Raji (cell line): ENCODE data around the gene RPS6KA5.

Source experiments
- POLR2A ChIP-seq: IDR thresholded peaks from 2 replicates; pipeline ENCODE4 v1.6.1; 2011; ENCODE audit warnings: low read depth, low read length, control low read depth; ENCODE audit not compliant: insufficient read depth

RPS6KA5 gene

DNA sequence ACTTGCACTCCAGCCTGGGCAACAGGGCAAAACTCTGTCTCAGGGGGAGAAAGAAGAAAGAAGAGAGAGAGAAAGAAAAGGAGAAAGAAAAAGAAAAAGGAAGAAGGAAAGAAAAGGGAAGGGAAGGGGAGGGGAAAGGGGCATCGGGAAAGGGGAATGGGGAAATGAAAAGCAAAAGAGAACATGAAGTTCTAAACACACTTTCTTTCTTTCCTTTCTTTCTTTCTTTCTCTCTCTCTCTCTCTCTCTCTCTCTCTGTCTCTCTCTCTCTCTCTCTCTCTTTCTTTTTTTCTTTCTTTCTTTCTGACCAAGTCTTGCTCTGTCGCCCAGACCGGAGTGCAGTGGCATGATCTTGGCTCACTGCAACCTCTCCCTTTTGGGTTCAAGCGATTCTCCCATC lies 76.9 kb downstream of the RPS6KA5 start:
- TF ChIP-seq POLR2A, result no peak

DNA sequence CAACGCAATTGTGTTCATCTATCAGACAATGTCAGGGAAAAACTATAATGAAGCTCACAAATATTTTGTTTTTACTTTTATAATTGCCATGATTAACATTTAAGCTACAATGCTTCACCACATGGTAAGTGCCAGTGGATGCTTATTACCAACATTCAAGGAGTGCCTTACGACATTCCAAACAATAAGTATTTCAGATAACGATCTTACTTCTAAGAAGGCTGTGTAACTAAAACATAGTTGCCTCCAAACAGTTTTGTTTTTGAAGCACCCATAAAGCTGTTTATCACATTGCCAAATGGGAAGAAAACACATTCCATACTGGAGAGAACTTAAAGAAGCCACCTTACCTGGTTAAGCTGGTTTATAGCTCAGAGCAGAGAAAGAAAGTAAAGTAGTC lies 78.8 kb downstream of the RPS6KA5 start:
- no peak for TF ChIP-seq POLR2A

DNA sequence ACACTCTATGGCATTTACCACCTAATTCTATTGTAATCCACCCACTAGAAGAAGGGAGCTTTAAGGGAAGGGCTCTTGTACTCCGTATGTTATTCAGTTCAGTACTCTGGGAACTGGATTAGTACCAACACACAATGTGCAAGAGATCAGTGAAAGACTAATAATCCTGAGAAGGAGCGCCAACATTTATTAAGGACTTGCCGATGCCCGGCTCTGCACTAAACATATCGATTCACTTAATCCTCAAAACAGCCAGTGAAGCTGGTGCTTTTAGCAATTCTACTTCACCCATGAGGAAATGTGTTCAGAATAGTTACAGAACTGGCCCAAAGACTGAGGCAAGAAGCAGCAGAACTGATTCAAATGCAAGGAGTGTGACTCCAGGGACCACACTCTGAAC lies 80.9 kb downstream of the RPS6KA5 start:
- no peak for TF ChIP-seq POLR2A

DNA sequence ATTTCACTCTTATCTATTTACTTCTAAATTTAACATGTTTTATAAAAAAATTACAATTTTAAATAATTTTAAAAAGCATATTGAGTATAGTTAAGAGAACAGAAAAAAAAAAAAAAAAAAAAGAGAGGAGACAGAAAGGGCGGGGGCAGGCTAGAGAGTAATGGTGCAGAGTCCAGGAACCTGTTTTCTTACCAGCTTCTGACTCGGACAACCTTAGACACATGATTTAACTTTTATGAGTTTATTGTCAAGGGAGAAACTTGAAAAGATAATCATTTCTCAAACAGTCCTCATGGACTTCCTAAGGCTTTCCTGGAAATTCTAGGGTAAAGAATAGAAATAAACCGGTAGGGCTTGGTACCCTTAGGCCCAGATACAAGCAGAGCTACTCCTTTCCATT lies 84.3 kb downstream of the RPS6KA5 start:
- TF ChIP-seq POLR2A, result no peak

DNA sequence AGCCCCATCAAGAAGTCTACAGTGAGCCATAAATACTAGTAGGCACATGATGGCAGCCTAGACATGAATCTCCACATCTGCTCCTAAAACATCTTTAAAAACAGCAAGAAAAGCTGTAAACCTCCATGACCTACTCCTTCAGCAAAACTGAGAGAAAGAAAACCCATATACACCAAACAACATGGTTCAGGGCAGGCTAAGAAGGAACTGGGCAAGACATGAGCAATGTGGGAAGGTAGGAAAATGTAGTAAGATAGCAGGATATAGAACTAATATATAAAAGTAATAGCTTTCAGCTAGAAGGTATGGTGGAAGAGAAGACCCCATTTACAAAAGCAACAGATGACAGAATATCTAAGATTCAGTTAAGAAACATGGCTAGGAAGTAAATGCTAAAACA lies 88.8 kb downstream of the RPS6KA5 start:
- no peak for TF ChIP-seq POLR2A

DNA sequence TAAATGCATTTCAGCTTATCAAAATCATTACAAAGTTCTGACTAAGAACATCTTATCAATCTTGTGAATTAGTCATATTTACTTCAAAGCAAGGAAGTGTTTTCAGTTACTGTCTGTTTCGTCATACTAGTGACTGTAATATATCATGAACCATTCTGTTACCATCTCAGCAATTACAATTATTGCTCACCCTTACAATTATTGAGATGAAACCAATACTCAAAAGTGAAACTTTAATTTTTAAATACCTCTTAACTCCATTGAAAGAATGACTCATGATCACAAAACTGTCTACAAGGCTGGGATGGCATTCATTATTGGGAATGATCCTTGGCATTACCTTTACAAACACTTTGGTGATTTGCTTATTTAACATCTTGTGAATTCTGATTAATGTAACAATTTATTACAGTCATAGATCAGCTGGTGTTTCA lies 90.3 kb downstream of the RPS6KA5 start:
- TF ChIP-seq POLR2A, result no peak

DNA sequence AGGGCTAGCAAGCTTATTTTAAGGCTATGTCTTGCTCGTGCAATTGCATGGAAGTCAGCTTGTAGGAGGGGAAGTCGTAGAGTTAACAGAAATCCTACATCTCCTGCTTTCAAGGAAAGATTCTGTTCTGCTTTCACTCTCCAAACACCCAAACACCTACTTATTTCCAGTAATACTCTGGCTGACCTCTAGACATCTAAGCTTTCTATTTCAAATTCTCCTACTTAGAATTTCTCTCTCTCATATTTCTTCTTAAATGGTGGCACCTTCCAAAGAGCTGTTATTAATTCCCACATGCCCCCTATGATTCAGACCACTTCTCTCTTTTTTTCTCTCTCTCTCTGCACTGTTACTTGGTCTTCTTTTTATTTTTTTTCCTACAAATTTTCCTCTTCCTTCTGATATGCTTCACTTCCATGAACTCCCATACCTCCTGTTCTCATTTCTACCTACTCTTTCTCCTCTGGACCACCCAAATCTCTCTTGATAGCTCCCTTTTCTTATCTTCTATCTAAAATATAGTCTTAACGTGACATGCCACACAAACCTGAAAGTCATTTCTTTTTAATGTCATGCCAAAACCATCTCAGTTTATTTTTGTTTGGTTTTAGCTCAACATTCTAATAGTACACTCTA lies 90.8 kb downstream of the RPS6KA5 start:
- TF ChIP-seq POLR2A, result no peak

DNA sequence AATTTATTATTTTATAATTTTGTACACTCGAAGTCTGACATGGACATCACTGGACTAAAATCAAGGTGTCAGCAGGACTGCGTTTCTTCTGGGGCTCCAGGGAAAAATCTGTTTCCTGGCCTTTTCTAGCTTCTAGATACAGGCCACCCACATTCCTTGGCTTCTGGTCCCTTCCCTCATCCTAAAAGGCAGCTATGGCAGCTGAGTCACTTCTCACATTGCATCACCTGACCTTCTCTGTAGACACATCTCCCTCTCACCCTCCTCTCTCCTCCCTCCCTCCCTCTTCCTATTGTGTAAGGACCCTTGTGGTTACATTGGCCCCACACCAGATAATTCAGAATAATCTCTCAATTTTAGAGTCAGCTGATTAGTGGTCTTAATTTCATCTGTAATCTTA lies 92.4 kb downstream of the RPS6KA5 start:
- TF ChIP-seq POLR2A, result no peak

DNA sequence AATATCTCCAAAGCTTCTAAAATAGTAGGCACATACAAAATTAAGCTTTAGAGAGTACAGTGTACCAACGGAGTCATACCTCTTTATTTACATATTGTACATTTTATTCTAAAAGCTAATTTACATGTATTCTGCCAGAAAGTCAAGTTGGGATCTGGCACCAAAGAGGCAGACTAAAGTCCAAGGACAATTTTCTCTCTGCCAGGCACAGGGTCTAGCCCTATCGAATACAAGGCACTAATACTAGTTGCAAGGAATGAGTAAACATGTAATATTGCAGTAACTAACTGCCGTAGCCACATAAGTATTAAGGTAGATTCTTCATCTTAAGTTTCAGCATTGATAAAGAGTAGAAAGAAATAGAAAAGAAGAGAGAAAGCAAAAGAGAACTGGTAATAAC lies 93.9 kb downstream of the RPS6KA5 start:
- no peak for TF ChIP-seq POLR2A

DNA sequence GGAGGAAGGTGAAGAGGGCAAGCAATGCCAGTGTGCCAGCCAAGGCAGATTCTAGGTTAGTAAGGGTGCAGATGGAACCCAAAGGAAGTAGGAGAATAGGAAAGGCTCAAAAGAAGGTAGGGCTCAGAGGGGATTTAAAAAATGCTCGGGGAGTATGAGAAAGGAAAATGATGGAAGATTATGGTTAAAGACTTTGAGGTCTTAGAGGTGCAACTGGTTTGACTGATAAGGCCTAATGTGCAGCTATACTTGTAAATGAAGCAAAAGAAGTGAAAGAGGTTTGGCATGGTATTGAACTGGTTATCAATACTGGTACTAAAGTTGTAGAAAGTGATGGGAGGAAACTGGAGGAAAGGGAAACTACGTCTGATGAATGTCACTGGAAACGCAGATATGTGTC lies 94.7 kb downstream of the RPS6KA5 start:
- no peak for TF ChIP-seq POLR2A

DNA sequence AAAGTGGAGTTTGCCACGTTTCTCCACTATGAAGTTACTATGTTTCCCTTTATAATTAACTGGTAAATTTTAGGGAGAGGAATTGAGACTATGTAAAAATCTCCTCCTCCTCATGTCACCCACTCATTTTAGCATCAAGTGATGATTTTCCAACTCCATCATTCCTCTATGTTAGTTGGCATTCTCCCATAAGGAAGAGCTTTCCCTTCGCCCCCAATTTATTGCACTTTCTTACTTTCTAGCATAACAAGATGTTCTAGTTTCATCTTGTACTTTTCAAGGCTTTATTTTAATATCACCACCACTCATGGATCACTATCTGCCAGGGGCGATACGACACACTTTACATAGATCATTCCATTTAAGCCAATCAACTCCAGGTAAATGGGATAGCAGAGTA lies 97.1 kb downstream of the RPS6KA5 start:
- no peak for TF ChIP-seq POLR2A

DNA sequence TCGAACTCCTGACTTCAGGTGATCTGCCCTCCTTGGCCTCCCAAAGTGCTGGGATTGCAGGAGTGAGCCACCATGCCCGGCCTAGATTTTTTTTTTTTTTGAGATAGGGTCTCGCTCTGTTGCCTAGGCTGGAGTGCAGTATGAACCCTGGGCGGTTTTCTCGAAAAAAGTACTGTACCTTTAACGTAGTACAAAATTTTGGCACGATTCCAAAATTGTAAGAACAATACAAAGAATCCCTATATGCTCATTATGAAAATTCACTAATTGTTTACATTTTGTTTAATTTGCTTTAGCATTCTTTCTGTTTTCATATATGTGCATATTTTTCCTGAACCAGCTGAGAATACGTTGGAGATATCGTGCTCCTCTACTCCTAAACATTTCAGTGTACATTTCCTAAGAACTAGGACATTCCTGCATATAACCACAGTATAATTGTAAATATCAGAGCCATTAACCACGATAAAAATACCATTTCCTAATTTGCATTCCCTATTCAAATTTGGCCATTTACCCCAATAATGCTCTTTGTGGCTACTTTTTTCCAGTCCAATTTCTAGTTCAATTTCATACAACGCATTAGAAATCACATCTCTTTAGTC lies 97.8 kb downstream of the RPS6KA5 start:
- TF ChIP-seq POLR2A, result no peak

DNA sequence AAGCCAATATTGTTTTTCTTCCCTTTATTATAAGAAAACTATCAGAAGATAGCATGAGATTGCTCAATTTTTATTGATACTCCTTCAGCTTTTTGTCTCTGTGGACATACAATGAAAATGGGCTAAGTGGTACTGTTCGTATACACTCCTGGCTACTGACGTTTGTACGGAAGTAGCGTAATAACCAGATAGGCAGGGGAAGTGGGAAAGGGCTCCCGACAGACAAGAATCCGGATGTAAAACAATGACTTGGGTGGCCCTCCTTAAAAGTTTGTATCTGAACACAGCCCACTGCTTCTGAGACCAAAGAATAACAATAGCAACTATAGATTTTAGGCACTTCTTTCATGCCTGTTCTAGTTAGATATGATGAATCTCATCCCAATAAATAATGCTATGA lies 99.6 kb downstream of the RPS6KA5 start:
- no peak for TF ChIP-seq POLR2A

DNA sequence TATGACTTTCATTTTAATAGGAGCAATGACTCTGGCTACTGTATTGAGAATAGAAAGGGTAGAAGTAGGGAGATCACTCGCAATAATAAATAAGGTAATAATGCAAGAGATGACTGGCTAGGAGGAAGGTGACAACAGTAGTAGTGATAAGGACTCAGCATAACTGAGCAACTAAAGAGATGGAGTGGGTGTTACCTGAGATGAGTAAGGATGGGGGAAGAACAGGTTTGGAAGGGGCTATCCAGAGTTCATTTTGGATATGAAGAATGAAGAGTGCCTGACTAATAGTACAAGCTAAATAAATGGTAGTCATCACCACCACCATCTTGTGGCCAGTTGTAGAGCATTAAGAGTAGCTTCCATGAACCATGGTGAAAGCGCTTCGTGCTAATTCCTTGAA lies 101.1 kb downstream of the RPS6KA5 start:
- TF ChIP-seq POLR2A, result no peak

DNA sequence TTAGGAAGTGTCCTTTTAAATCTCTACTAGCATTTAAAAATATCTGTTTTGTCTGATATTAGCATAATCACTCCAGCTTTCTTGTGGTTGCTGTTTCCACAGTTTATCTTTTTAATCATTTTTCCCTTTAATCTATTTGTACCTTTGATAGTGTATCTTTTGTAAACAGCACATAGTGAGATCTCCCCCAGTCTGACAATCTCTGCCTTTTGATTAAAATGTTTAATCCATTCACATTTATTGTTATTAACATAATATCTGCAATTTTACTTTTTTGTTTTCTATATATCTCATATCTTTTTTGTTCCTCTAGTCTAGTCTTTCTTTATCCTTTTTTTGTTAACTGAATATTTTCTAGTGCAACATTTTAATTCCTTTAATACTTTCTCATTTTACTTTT lies 104.2 kb downstream of the RPS6KA5 start:
- TF ChIP-seq POLR2A, result no peak

DNA sequence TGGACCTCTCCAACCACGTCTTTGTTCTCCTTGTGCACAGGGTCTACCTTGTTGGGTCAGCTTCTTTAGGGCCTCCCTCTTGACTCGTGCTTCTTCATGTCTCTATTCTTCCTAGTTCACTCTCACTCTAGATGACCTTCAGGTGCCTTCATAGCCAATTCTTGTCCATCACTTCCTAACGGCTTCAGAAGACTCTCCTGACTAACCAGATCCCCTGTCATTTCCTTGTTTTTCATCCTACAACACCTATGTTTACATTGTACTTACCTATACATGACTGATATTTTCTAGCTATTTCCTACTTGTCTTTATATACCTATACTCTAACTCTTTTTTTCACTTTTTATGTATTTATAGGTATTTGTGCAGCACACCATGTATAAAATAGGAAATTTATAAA lies 117.1 kb downstream of the RPS6KA5 start:
- TF ChIP-seq POLR2A, result no peak

DNA sequence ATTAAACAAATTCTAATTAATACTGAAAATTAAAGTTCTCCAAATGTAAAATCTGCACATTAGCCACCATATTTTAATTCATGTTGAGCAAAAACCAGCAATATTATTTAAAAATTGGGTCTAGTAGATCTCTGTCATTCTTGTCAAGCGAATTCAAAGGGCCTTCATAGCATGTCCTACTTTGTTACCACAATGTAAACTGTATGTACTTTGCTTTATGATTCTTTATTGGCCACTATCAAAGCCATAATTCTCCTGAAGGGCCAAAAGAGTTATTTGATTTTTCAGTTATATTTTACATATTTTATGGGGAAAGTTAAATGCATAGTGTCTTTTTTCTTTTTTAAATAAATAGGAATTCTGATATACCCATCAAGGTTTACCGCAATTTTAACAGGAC lies 117.9 kb downstream of the RPS6KA5 start:
- no peak for TF ChIP-seq POLR2A
